SK-N-SH (cell line): ENCODE results near the gene NCK1. TPM values are rescaled to one million over a fixed set of nuclear protein-coding genes. Genes with fewer than 3 reads are reported as not detected.

Source experiments
- CTCF ChIA-PET: fragments of 300-600, 350-600 bp; formaldehyde crosslinking; extraction: SDS; loops from one replicate; lab custom pipeline; 2021; lab: Yijun Ruan, JAX
- POLR2A ChIA-PET: fragments of 350-600 bp; sonication (Branson Sonifier 250); formaldehyde crosslinking; extraction: SDS; loops from one replicate; lab custom pipeline; 2020; ENCODE audit warnings: antibody characterized with exemption, inconsistent platforms; lab: Yijun Ruan, JAX
- DNase-seq: peaks from one replicate; pipeline ENCODE4 v3.0.0; 2012
- H2AFZ ChIP-seq: fragments of 200-600 bp; sonication (generic); 2 replicates; pipeline ENCODE4 v1.8.1; 2016; ENCODE audit warnings: antibody characterized with exemption, mild to moderate bottlenecking, low read depth
- H3F3A ChIP-seq: fragments of 200-600 bp; sonication (generic); replicated peaks from 2 replicates; pipeline ENCODE3; 2016; ENCODE audit warnings: antibody characterized with exemption, mild to moderate bottlenecking; ENCODE audit not compliant: insufficient read depth
- H3K27ac ChIP-seq, 2 experiments: fragments of 200-500 bp in 1 of 2; fragments of 200-600 bp in 1 of 2; sonication (Bioruptor generic) in 1 of 2; sonication (generic), shearing (Covaris generic) in 1 of 2; 2 replicates each; pipeline versions ENCODE4 v1.5.1 to v1.6.1; 2014 to 2016; ENCODE audit warnings: low read depth in 2 of 2, inconsistent platforms in 1 of 2, low read length in 1 of 2, mild to moderate bottlenecking in 1 of 2, mixed read lengths in 1 of 2
- H3K27me3 ChIP-seq: fragments of 200-600 bp; sonication (generic), shearing (Covaris generic); 2 replicates; pipeline ENCODE4 v1.6.1; 2016; ENCODE audit warnings: mixed run types; ENCODE audit not compliant: insufficient read depth
- H3K36me3 ChIP-seq, 2 experiments: fragments of 200-500 bp in 1 of 2; fragments of 200-600 bp in 1 of 2; sonication (Bioruptor generic) in 1 of 2; sonication (generic) in 1 of 2; replicated peaks in 1 of 2; 2 replicates each; pipeline versions ENCODE3 to v1.5.1; 2014 to 2016; ENCODE audit warnings: low read length in 1 of 2, mild to moderate bottlenecking in 1 of 2; ENCODE audit not compliant: insufficient read depth in 2 of 2, control insufficient read depth in 1 of 2
- H3K4me1 ChIP-seq, 2 experiments: fragments of 200-500 bp in 1 of 2; fragments of 200-600 bp in 1 of 2; sonication (Bioruptor generic) in 1 of 2; sonication (generic), shearing (Covaris generic) in 1 of 2; 2 replicates each; pipeline versions ENCODE4 v1.5.1 to v1.6.1; 2014 to 2016; ENCODE audit warnings: low read depth in 1 of 2, low read length in 1 of 2, mixed run types in 1 of 2; ENCODE audit not compliant: insufficient read depth in 2 of 2, control insufficient read depth in 1 of 2
- H3K4me2 ChIP-seq: fragments of 200-600 bp; sonication (generic), shearing (Covaris generic); 2 replicates; pipeline ENCODE4 v1.6.1; 2017; ENCODE audit warnings: mixed run types
- H3K4me3 ChIP-seq, 2 experiments: fragments of 200-500 bp in 1 of 2; fragments of 200-600 bp in 1 of 2; sonication (Bioruptor generic) in 1 of 2; sonication (generic), shearing (Covaris generic) in 1 of 2; 2 replicates each; pipeline versions ENCODE4 v1.5.1 to v1.8.1; 2014 to 2016; ENCODE audit warnings: low read depth in 2 of 2, inconsistent platforms in 1 of 2, low read length in 1 of 2, mild to moderate bottlenecking in 1 of 2, mixed read lengths in 1 of 2, moderate library complexity in 1 of 2
- H3K79me2 ChIP-seq: fragments of 200-600 bp; sonication (generic); 2 replicates; pipeline ENCODE4 v1.8.1; 2017; ENCODE audit warnings: mild to moderate bottlenecking; ENCODE audit not compliant: insufficient read depth
- H3K9ac ChIP-seq: fragments of 200-600 bp; sonication (generic); 2 replicates; pipeline ENCODE4 v1.6.1; 2017; ENCODE audit warnings: mixed run types
- H3K9me2 ChIP-seq: fragments of 200-600 bp; sonication (generic); 2 replicates; pipeline ENCODE4 v1.6.1; 2017; ENCODE audit warnings: mixed run types
- H3K9me3 ChIP-seq: fragments of 200-600 bp; sonication (generic); 2 replicates; pipeline ENCODE4 v1.6.1; 2017; ENCODE audit warnings: mixed run types, mild to moderate bottlenecking, moderate library complexity
- H4K20me1 ChIP-seq: fragments of 200-600 bp; sonication (generic); 2 replicates; pipeline ENCODE4 v1.6.1; 2017; ENCODE audit warnings: mild to moderate bottlenecking, mixed run types; ENCODE audit not compliant: insufficient read depth
- ELF1 ChIP-seq: IDR thresholded peaks from 2 replicates; pipeline ENCODE4 v1.4.0; 2012
- EZH2phosphoT487 ChIP-seq: fragments of 200-600 bp; sonication (generic); IDR thresholded peaks from 2 replicates; pipeline ENCODE4 v1.6.1; 2017; ENCODE audit warnings: low read depth, mixed run types, mild to moderate bottlenecking, antibody characterized with exemption, moderate library complexity, borderline replicate concordance
- FOXJ3 ChIP-seq: sonication (generic); formaldehyde crosslinking; IDR thresholded peaks from 2 replicates; pipeline ENCODE4 v1.5.1; 2020; ENCODE audit warnings: mild to moderate bottlenecking, missing genetic modification reagents
- FOXM1 ChIP-seq: IDR thresholded peaks from 2 replicates; pipeline ENCODE4 v1.4.0; 2012; ENCODE audit warnings: low read depth, mild to moderate bottlenecking
- GABPA ChIP-seq: IDR thresholded peaks from 2 replicates; pipeline ENCODE4 v1.4.0; 2012; ENCODE audit warnings: low read depth, mild to moderate bottlenecking
- GATA2 ChIP-seq: sonication (generic); formaldehyde crosslinking; IDR thresholded peaks from 2 replicates; pipeline ENCODE4 v1.5.0; 2020; ENCODE audit warnings: mild to moderate bottlenecking, missing genetic modification reagents
- JUND ChIP-seq: IDR thresholded peaks from 2 replicates; pipeline ENCODE4 v1.4.0; 2012
- NFIC ChIP-seq: IDR thresholded peaks from 2 replicates; pipeline ENCODE4 v1.4.0; 2012; ENCODE audit warnings: borderline replicate concordance
- POLR2AphosphoS5 ChIP-seq: IDR thresholded peaks from 2 replicates; pipeline ENCODE4 v1.6.1; 2012; ENCODE audit warnings: low read depth, low read length
- RCOR1 ChIP-seq: fragments of 150-350 bp; IDR thresholded peaks from 2 replicates; pipeline ENCODE4 v1.6.1; 2017; ENCODE audit warnings: antibody characterized with exemption, low read length
- RFX5 ChIP-seq: IDR thresholded peaks from 2 replicates; pipeline ENCODE4 v1.6.1; 2012; ENCODE audit warnings: mild to moderate bottlenecking, improper control_type of control experiment, low read length
- TAF1 ChIP-seq: IDR thresholded peaks from 2 replicates; pipeline ENCODE4 v1.6.1; 2012; ENCODE audit warnings: low read depth, mild to moderate bottlenecking, low read length, moderate library complexity, borderline replicate concordance
- WGBS: methylation state at CpG from one replicate; pipeline ENCODE4 v1.1.6; 2017; ENCODE audit warnings: low lambda C conversion rate; 5-methylcytosine and 5-hydroxymethylcytosine counted together
- polyA plus RNA-seq, 3 experiments: library from polyadenylated mRNA; depleted of rRNA; stranded (reverse); fragments of >200 nt; gene quantifications; 2 replicates each; pipeline ENCODE4 v1.2.3, GENCODE V29; 2012
- TF ChIP-seq, protein P1 (sequence below): IDR thresholded peaks from 2 replicates; pipeline ENCODE4 v1.6.1; 2012; ENCODE audit warnings: mild to moderate bottlenecking, low read depth, low read length, moderate library complexity
- TF ChIP-seq, protein P2 (sequence below): fragments of 200-600 bp; sonication (generic); IDR thresholded peaks from 2 replicates; pipeline ENCODE4 v1.6.1; 2017; ENCODE audit warnings: antibody characterized with exemption, mild to moderate bottlenecking, moderate library complexity
- TF ChIP-seq, protein P3 (sequence below): IDR thresholded peaks from 2 replicates; pipeline ENCODE4 v1.4.0; 2012; ENCODE audit warnings: low read depth, borderline replicate concordance

Gene NCK1
- polyA plus RNA-seq, 1 of the 3 experiments (the other 2 are of a cell fraction) = 16.2 TPM

DNA sequence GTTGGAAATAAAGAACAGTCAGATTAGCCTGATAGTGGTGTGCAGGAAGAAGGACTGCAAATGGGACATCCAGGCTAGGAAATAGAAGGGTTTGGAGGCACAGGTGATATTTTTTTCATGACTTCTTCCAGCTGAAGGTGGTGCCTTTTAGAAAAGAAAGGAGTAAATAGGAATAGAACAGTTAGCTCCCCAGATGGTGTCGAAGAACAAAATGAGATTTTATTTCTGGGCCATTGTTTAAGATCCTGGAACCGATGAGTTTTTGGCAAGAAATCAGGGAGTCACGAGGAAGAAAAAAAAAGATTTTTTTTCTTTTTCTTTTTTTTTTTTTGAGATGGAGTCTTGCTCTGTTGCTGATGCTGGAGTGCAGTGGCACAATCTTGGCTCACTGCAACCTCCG lies 9.8 kb upstream of the NCK1 start:
- CTCF ChIA-PET = interaction anchor here (1.3 kb wide), 1 partner anchor 10 kb away, joined by 4 read pairs; the partner anchor contains the start of gene NCK1

More for the DNA sequence above, 9.8 kb upstream of the NCK1 start:
- Histone ChIP-seq H3K27ac (no peak overlapping the region; a peak in 1 of 4 replicates), H4K20me1 (no peaks in the 10 kb centered on the region), H3K4me2 (no peak overlapping the region), H3K4me3 (no peak overlapping the region), H3K27me3 (no peaks in the 10 kb centered on the region), H3F3A (peaks cover 4% of the 10 kb centered on the region), H2AFZ (no peak overlapping the region), H3K4me1 (no peaks in the 10 kb centered on the region; a peak in 2 of 4 replicates), H3K79me2 (peaks cover 54% of the 10 kb centered on the region), H3K9me3 (no peaks in the 10 kb centered on the region), H3K36me3 (peaks cover 20 to 22% of the 10 kb centered on the region in 2 experiments), H3K9me2 (no peaks in the 10 kb centered on the region), H3K9ac (no peak overlapping the region)
- POLR2A ChIA-PET = no interaction called here
- no peak for TF ChIP-seq EZH2phosphoT487
- TF ChIP-seq NFIC = no peak
- TF ChIP-seq FOXJ3 (CRISPR knock-in tag) = no peak
- no peak for TF ChIP-seq RFX5
- TF ChIP-seq POLR2AphosphoS5 = no peak
- no peak for TF ChIP-seq ELF1
- no peak for TF ChIP-seq TAF1
- TF ChIP-seq RCOR1 = no peak
- TF ChIP-seq, protein P1, sequence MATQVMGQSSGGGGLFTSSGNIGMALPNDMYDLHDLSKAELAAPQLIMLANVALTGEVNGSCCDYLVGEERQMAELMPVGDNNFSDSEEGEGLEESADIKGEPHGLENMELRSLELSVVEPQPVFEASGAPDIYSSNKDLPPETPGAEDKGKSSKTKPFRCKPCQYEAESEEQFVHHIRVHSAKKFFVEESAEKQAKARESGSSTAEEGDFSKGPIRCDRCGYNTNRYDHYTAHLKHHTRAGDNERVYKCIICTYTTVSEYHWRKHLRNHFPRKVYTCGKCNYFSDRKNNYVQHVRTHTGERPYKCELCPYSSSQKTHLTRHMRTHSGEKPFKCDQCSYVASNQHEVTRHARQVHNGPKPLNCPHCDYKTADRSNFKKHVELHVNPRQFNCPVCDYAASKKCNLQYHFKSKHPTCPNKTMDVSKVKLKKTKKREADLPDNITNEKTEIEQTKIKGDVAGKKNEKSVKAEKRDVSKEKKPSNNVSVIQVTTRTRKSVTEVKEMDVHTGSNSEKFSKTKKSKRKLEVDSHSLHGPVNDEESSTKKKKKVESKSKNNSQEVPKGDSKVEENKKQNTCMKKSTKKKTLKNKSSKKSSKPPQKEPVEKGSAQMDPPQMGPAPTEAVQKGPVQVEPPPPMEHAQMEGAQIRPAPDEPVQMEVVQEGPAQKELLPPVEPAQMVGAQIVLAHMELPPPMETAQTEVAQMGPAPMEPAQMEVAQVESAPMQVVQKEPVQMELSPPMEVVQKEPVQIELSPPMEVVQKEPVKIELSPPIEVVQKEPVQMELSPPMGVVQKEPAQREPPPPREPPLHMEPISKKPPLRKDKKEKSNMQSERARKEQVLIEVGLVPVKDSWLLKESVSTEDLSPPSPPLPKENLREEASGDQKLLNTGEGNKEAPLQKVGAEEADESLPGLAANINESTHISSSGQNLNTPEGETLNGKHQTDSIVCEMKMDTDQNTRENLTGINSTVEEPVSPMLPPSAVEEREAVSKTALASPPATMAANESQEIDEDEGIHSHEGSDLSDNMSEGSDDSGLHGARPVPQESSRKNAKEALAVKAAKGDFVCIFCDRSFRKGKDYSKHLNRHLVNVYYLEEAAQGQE = no peak
- TF ChIP-seq, protein P2, sequence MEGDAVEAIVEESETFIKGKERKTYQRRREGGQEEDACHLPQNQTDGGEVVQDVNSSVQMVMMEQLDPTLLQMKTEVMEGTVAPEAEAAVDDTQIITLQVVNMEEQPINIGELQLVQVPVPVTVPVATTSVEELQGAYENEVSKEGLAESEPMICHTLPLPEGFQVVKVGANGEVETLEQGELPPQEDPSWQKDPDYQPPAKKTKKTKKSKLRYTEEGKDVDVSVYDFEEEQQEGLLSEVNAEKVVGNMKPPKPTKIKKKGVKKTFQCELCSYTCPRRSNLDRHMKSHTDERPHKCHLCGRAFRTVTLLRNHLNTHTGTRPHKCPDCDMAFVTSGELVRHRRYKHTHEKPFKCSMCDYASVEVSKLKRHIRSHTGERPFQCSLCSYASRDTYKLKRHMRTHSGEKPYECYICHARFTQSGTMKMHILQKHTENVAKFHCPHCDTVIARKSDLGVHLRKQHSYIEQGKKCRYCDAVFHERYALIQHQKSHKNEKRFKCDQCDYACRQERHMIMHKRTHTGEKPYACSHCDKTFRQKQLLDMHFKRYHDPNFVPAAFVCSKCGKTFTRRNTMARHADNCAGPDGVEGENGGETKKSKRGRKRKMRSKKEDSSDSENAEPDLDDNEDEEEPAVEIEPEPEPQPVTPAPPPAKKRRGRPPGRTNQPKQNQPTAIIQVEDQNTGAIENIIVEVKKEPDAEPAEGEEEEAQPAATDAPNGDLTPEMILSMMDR = no peak
- no peak for TF ChIP-seq JUND
- TF ChIP-seq FOXM1 = no peak
- no peak for TF ChIP-seq GATA2 (CRISPR knock-in tag)
- TF ChIP-seq GABPA = no peak
- TF ChIP-seq, protein P3, sequence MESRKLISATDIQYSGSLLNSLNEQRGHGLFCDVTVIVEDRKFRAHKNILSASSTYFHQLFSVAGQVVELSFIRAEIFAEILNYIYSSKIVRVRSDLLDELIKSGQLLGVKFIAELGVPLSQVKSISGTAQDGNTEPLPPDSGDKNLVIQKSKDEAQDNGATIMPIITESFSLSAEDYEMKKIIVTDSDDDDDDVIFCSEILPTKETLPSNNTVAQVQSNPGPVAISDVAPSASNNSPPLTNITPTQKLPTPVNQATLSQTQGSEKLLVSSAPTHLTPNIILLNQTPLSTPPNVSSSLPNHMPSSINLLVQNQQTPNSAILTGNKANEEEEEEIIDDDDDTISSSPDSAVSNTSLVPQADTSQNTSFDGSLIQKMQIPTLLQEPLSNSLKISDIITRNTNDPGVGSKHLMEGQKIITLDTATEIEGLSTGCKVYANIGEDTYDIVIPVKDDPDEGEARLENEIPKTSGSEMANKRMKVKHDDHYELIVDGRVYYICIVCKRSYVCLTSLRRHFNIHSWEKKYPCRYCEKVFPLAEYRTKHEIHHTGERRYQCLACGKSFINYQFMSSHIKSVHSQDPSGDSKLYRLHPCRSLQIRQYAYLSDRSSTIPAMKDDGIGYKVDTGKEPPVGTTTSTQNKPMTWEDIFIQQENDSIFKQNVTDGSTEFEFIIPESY = no peak
- over 99% methylated on average over 4 of the region's 4 CpGs for WGBS
- no peak for DNase-seq
